ENCODE results near the gene TRMT13. TPM values are rescaled to one million over a fixed set of nuclear protein-coding genes. Genes with fewer than 3 reads are reported as not detected.

Gene TRMT13
- total RNA-seq, 4 donors from 2014 or later: 3.7 to 25.4 (median 16.7) TPM

DNA sequence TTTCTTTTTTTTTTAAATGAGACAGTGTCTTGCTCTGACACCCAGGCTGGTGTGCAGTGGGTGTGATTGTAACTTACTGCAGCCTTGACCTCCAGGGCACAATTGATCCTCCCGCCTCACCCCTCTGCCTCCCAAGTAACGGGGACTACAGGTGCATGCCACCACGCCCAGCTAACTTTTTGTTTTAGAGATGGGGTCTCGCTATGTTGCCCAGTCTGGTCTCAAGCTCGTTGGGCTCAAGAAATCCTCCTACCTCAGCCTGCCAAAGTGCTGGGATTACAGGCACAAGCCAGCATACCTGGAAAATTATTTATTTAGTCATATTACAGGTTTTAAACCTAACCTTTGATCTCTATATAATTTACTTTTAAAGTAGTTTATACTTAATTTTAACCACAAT lies 31.7 kb downstream of the TRMT13 start:
- H3K27ac ChIP-seq: no peak overlapping the region
- no peaks in the 10 kb centered on the region for H3K27me3 ChIP-seq
- WGBS, 2 donors (ENCODE audit: low coverage in 1 of 2): 76 to 83% methylated on average over 3 to 5 of the region's 5 CpGs
- no peak for DNase-seq
- intact Hi-C loops (cut with DNase I; ENCODE audit: low total_unique reads) (no loop called here), in situ Hi-C loops (cut with MboI; ENCODE audit: low pct_ligation_motif_present in 1 of 4, low pct_unique_long_range_greater_than_20kb in 1 of 4, low sequenced_read_pairs in 3 of 4) (no loop called here)
- no peaks in the 10 kb centered on the region for H3K9me3 ChIP-seq
- no peaks in the 10 kb centered on the region for H3K4me1 ChIP-seq
- TF ChIP-seq, protein P1, sequence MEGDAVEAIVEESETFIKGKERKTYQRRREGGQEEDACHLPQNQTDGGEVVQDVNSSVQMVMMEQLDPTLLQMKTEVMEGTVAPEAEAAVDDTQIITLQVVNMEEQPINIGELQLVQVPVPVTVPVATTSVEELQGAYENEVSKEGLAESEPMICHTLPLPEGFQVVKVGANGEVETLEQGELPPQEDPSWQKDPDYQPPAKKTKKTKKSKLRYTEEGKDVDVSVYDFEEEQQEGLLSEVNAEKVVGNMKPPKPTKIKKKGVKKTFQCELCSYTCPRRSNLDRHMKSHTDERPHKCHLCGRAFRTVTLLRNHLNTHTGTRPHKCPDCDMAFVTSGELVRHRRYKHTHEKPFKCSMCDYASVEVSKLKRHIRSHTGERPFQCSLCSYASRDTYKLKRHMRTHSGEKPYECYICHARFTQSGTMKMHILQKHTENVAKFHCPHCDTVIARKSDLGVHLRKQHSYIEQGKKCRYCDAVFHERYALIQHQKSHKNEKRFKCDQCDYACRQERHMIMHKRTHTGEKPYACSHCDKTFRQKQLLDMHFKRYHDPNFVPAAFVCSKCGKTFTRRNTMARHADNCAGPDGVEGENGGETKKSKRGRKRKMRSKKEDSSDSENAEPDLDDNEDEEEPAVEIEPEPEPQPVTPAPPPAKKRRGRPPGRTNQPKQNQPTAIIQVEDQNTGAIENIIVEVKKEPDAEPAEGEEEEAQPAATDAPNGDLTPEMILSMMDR (IDR thresholded peaks at IDR 0.05): no peak
- no peak for TF ChIP-seq POLR2AphosphoS5 (IDR thresholded peaks at IDR 0.05)
- TF ChIP-seq EP300 (IDR thresholded peaks at IDR 0.05; ENCODE audit: low read depth): no peak
- no peak for TF ChIP-seq POLR2A (IDR thresholded peaks at IDR 0.05)
- H3K36me3 ChIP-seq: no peaks in the 10 kb centered on the region
- no peak overlapping the region for H3K4me3 ChIP-seq

DNA sequence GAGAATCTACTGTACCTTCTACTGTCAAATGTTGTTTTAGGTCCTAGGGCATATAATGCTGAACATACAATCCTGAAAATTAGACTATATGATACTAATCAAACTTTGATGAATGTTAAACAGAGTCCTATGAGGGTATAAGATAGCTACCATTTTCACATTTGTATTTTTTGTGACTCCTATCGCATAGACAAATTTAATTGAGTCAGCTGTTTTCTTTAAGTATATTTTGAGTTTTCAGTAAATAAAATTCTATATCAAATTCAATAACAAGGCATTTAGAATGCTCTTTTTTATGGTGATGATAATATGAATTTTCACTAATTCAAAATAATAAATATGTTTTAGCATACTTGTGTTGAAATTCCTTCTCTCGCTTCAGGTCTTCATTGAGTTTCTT lies 35.1 kb downstream of the TRMT13 start:
- Histone ChIP-seq H3K4me1 (no peaks in the 10 kb centered on the region), H3K9me3 (no peaks in the 10 kb centered on the region), H3K27ac (no peak overlapping the region), H3K36me3 (no peaks in the 10 kb centered on the region), H3K4me3 (no peak overlapping the region), H3K27me3 (no peaks in the 10 kb centered on the region)
- intact Hi-C loops (cut with DNase I; ENCODE audit: low total_unique reads) (no loop called here), in situ Hi-C loops (cut with MboI; ENCODE audit: low pct_ligation_motif_present in 1 of 4, low pct_unique_long_range_greater_than_20kb in 1 of 4, low sequenced_read_pairs in 3 of 4) (no loop called here)
- 95 to 100% methylated on average over 2 of the region's 2 CpGs for WGBS, 2 donors (ENCODE audit: low coverage in 1 of 2)
- DNase-seq: no peak
- TF ChIP-seq POLR2AphosphoS5 (IDR thresholded peaks at IDR 0.05) (no peak), POLR2A (IDR thresholded peaks at IDR 0.05) (no peak), EP300 (IDR thresholded peaks at IDR 0.05; ENCODE audit: low read depth) (no peak)
- TF ChIP-seq, protein P1 (IDR thresholded peaks at IDR 0.05): no peak

DNA sequence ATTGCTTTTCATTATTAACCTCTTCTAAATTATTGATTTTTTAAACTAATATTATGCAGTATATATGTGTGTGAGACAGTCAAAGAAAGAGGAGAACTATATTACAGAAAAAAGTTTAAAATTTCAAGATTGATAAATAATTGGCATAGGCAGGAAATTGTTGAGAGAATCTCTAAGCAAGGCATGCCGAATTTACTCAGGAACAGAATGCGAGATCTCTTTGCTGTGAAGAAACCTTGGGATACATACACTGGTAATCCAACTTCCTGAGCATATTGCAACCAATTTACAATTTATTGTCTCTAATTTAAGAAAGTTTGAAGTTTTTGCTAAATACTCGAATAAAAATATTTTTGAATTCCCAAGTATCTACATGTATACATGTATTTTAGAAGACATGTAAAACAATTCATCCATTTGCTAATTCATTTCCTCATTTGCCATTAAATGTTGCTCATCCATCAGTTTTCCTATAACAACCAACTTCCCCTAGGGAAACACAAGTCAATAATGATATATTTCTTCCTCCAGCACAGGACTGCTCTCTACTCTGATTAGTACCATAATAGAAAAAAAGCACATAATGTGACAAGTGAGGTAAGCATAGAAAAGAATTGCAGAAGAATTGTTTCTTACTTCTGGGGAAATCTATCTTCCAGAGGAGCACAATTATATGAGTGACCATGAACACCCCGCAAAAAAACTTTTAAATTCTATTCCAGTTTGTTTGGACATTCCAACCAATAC lies 44.5 kb downstream of the TRMT13 start:
- no peaks in the 10 kb centered on the region for H3K4me1 ChIP-seq
- TF ChIP-seq POLR2A (IDR thresholded peaks at IDR 0.05) (no peak), POLR2AphosphoS5 (IDR thresholded peaks at IDR 0.05) (no peak), EP300 (IDR thresholded peaks at IDR 0.05; ENCODE audit: low read depth) (no peak)
- TF ChIP-seq, protein P1 (IDR thresholded peaks at IDR 0.05): no peak
- no peak overlapping the region for H3K4me3 ChIP-seq
- in situ Hi-C loops (cut with MboI; ENCODE audit: low pct_ligation_motif_present in 1 of 4, low pct_unique_long_range_greater_than_20kb in 1 of 4, low sequenced_read_pairs in 3 of 4): no loop called here
- WGBS, 2 donors (ENCODE audit: low coverage in 1 of 2): 94 to 96% methylated on average over 4 of the region's 4 CpGs
- H3K9me3 ChIP-seq: no peaks in the 10 kb centered on the region
- H3K27me3 ChIP-seq: no peaks in the 10 kb centered on the region
- H3K27ac ChIP-seq: no peak overlapping the region
- no peak for DNase-seq
- H3K36me3 ChIP-seq: no peaks in the 10 kb centered on the region
- intact Hi-C loops (cut with DNase I; ENCODE audit: low total_unique reads): no loop called here

DNA sequence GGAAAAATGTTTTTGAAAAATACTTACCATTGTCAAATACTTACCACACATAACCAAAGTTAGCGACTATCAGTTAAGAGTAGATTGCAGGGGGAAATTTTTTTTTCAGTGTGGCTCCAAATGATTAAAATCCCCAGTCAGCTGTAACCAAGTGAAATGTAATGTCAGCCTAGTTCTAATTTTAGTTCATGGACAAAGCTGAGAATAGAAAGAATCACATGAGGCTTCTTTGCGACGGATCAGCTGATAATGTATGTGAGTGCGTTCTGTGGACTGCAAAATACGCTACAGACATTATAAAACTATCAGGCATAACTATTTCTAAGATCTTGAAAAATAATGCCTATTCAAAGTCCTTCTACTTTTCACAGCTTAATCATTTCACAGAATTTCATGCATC lies 45.1 kb downstream of the TRMT13 start, which contains the start of gene LRRC39:
Gene LRRC39 (minus strand): TSS at position 166 of the 400 bp plus-strand sequence. CDS start 9,740 bp downstream, outside the sequence.
- no peak for DNase-seq
- Histone ChIP-seq H3K4me1 (no peaks in the 10 kb centered on the region), H3K4me3 (no peak within 1 kb of the TSS), H3K36me3 (no peaks in the 10 kb centered on the region), H3K27ac (no peak within 1 kb of the TSS), H3K9me3 (no peaks in the 10 kb centered on the region), H3K27me3 (no peaks in the 10 kb centered on the region)
- TF ChIP-seq POLR2AphosphoS5 (IDR thresholded peaks at IDR 0.05) (no peak), EP300 (IDR thresholded peaks at IDR 0.05; ENCODE audit: low read depth) (no peak)
- intact Hi-C loops (cut with DNase I; ENCODE audit: low total_unique reads) (no loop called here), in situ Hi-C loops (cut with MboI; ENCODE audit: low pct_ligation_motif_present in 1 of 4, low pct_unique_long_range_greater_than_20kb in 1 of 4, low sequenced_read_pairs in 3 of 4) (no loop called here)
- 59 to 68% methylated on average over 5 of the region's 5 CpGs for whole genome bisulfite sequencing, 2 donors (ENCODE audit: low coverage in 1 of 2)

All from transverse colon (tissue), 4 donors.